K562 (cell line): ENCODE measurements around the gene PDCL3. TPM values are rescaled to one million over a fixed set of nuclear protein-coding genes. Genes with fewer than 3 reads are reported as not detected.

ENCODE experiments used
- ATAC-seq: fragments of 200-7000 bp; cut with Tn5 transposase; 3 replicates; pipeline ENCODE4 v1.9.1; 2020; ENCODE audit warnings: moderate library complexity
- BruUV-seq: library from RNA; stranded (reverse); fragments of 400-500 nt; replicated peaks from 2 replicates; lab custom pipeline; 2021; lab: Mats Ljungman, UMichigan
- CTCF ChIA-PET: fragments of 300-600 bp; formaldehyde crosslinking; extraction: SDS; loops from one replicate; lab custom pipeline; 2021; ENCODE audit warnings: low intra/inter-chr PET ratio; lab: Yijun Ruan, JAX
- POLR2A ChIA-PET: fragments of 300-600, 350-650 bp; sonication (Branson Sonifier 250); formaldehyde crosslinking; extraction: SDS; loops from one replicate; lab custom pipeline; 2021; ENCODE audit warnings: antibody characterized with exemption, inconsistent platforms; lab: Yijun Ruan, JAX
- DNase-seq, 4 experiments: peaks; one replicate each; pipeline versions ENCODE4 v3.0.0 to v3.0.0-alpha.2; 2011 to 2018; ENCODE audit warnings: low spot score in 3 of 4, mixed read lengths in 3 of 4; ENCODE audit errors: extremely low read depth in 1 of 4
- FAIRE-seq: peaks from 2 replicates; lab custom pipeline; 2011; peaks lifted over from hg19 to GRCh38; lab: Jason Lieb, UNC
- H2AFZ ChIP-seq: 2 replicates; pipeline ENCODE4 v1.6.0; 2011; ENCODE audit warnings: low read depth, low read length, control low read depth, inconsistent platforms
- H3K27ac ChIP-seq: fragments of 200-600 bp; 3 replicates; pipeline ENCODE4 v1.8.0; 2011; ENCODE audit warnings: low read depth, mild to moderate bottlenecking, control low read depth, inconsistent platforms, low read length, moderate library complexity, mixed read lengths; ENCODE audit errors: extremely low read depth
- H3K27me3 ChIP-seq, 2 experiments: fragments of 300-600 bp in 1 of 2; 2 replicates in 1 of 2; 3 replicates in 1 of 2; pipeline versions ENCODE4 v1.6.0 to v1.8.0; 2011; ENCODE audit warnings: inconsistent platforms in 2 of 2, low read length in 2 of 2, mild to moderate bottlenecking in 1 of 2, mixed read lengths in 1 of 2, moderate library complexity in 1 of 2; ENCODE audit not compliant: control insufficient read depth in 2 of 2, insufficient read depth in 2 of 2
- H3K36me3 ChIP-seq: fragments of 300-600 bp; 3 replicates; pipeline ENCODE4 v1.8.0; 2011; ENCODE audit warnings: mild to moderate bottlenecking, low read length, inconsistent platforms; ENCODE audit not compliant: control insufficient read depth, insufficient read depth
- H3K4me1 ChIP-seq, 2 experiments: fragments of 200-600 bp in 1 of 2; replicated peaks in 1 of 2; 2 replicates in 1 of 2; 3 replicates in 1 of 2; pipeline versions ENCODE4 v1.5.1 to v1.8.0; 2011; ENCODE audit warnings: inconsistent platforms in 2 of 2, low read length in 2 of 2, mild to moderate bottlenecking in 1 of 2, mixed read lengths in 1 of 2, moderate library complexity in 1 of 2; ENCODE audit not compliant: control insufficient read depth in 2 of 2, insufficient read depth in 2 of 2
- H3K4me2 ChIP-seq: 2 replicates; pipeline ENCODE4 v1.6.1; 2011; ENCODE audit warnings: low read length, control low read depth, inconsistent platforms, mixed read lengths; ENCODE audit not compliant: insufficient read depth
- H3K4me3 ChIP-seq: fragments of 200-600 bp; sonication (generic), shearing (Covaris generic); 2 replicates; pipeline ENCODE4 v1.5.1; 2016; ENCODE audit warnings: control low read depth, inconsistent platforms
- H3K79me2 ChIP-seq: fragments of 200-600 bp; 3 replicates; pipeline ENCODE4 v1.8.0; 2011; ENCODE audit warnings: low read length, inconsistent platforms; ENCODE audit not compliant: control insufficient read depth, insufficient read depth
- H3K9ac ChIP-seq, 2 experiments: 2 replicates each; pipeline versions ENCODE4 v1.6.0 to v1.6.1; 2011; ENCODE audit warnings: low read depth in 2 of 2, low read length in 2 of 2, control low read depth in 1 of 2, inconsistent platforms in 1 of 2, mild to moderate bottlenecking in 1 of 2, mixed read lengths in 1 of 2; ENCODE audit not compliant: insufficient read depth in 1 of 2
- H3K9me1 ChIP-seq: one replicate; pipeline ENCODE4 v1.6.0; 2011; ENCODE audit warnings: inconsistent platforms, mild to moderate bottlenecking, low read length, moderate library complexity; ENCODE audit not compliant: control insufficient read depth, insufficient read depth
- H3K9me3 ChIP-seq: replicated peaks from 2 replicates; pipeline ENCODE4 v1.5.1; 2011; ENCODE audit warnings: low read depth, low read length, inconsistent platforms; ENCODE audit not compliant: control insufficient read depth, insufficient read depth
- H4K20me1 ChIP-seq: replicated peaks from 2 replicates; pipeline ENCODE4 v1.6.1; 2011; ENCODE audit warnings: low read length, inconsistent platforms, mixed read lengths; ENCODE audit not compliant: control insufficient read depth, insufficient read depth
- FOSL1 ChIP-seq: fragments of 200-800 bp; sonication (Bioruptor generic); conservative IDR thresholded peaks from 2 replicates; pipeline ENCODE4 v1.6.1; 2016; ENCODE audit warnings: missing genetic modification characterization, missing compliant biosample characterization
- HSF4 ChIP-seq: fragments of 250-450 bp; sonication (Bioruptor Pico); IDR thresholded peaks from 2 replicates; pipeline ENCODE4 v2.1.2; 2022; ENCODE audit warnings: mild to moderate bottlenecking, moderate library complexity, borderline replicate concordance
- ZBTB2 ChIP-seq: fragments of 450-650 bp; IDR thresholded peaks from 2 replicates; pipeline ENCODE4 v1.6.1; 2016; ENCODE audit warnings: antibody characterized with exemption
- WGBS: fragments of 100-300 bp; shearing (Covaris generic); methylation state at CpG from one replicate; pipeline ENCODE4 v1.1.6; 2016; ENCODE audit warnings: low coverage, mixed read lengths; ENCODE audit not compliant: insufficient coverage; ENCODE audit errors: missing lambda C conversion rate; 5-methylcytosine and 5-hydroxymethylcytosine counted together
- in situ Hi-C: fragments of 300-500 bp; cut with MboI; formaldehyde crosslinking; loops from 4 replicates; pipeline ENCODE4 v1.15.0; 2018; ENCODE audit warnings: inconsistent platforms, mixed read lengths
- intact Hi-C: fragments of 100-400 bp; cut with micrococcal nuclease; formaldehyde crosslinking; loops from 2 replicates; pipeline ENCODE4 v1.14.2; 2022
- polyA plus RNA-seq, 8 experiments: library from polyadenylated mRNA; depleted of rRNA in 4 of 8; stranded (reverse) in 5 of 8; unstranded in 3 of 8; fragments of >200 nt; fragmentation: Nextera tagmentation in 2 of 8; fragmentation: Illumina TruSeq in 1 of 8; extraction: Ambion mirVana in 2 of 8; extraction: Trizol in 1 of 8; gene quantifications; 2 replicates each; pipeline versions ENCODE4 v1.2.1 to v1.2.3, GENCODE V29; 2011 to 2014; ENCODE audit warnings: inconsistent platforms in 1 of 8, missing spikeins in 1 of 8
- total RNA-seq, 7 experiments: library from RNA; depleted of rRNA in 6 of 7; stranded (reverse); fragments of >200 nt in 6 of 7; fragmentation: Illumina TruSeq in 2 of 7; extraction: Trizol in 2 of 7; gene quantifications; 2 replicates each; pipeline versions ENCODE4 v1.2.1 to v1.2.3, GENCODE V29; 2011 to 2021; ENCODE audit warnings: low replicate concordance in 1 of 7

PDCL3 gene
- total and polyA plus RNA-seq, 9 of the 15 experiments (the other 6 are each of a cell fraction or from before 2014, with no cell fraction given) = 16.6 to 76.7 (median 26.9) TPM

- no peak for TF ChIP-seq ZBTB2
Measured at GRCh38 chr2:100614455-100615000, 51.7 kb downstream of the PDCL3 start (continued).

- Histone ChIP-seq H3K4me1 (no peaks in the 10 kb centered on the region), H3K27ac (no peak overlapping the region), H4K20me1 (peaks cover 6% of the 10 kb centered on the region; the same call in 1 of the 2 replicates), H3K36me3 (no peaks in the 10 kb centered on the region), H3K9ac (no peak overlapping the region), H2AFZ (no peak overlapping the region), H3K9me1 (no peaks in the 10 kb centered on the region), H3K79me2 (no peaks in the 10 kb centered on the region), H3K9me3 (no peaks in the 10 kb centered on the region), H3K4me3 (no peak overlapping the region), H3K27me3 (peaks cover 7 to 50% of the 10 kb centered on the region in 2 experiments; a peak in 4 of 5 replicates), H3K4me2 (no peak overlapping the region)
- POLR2A ChIA-PET = interaction anchor here (1.0 kb wide), 1 partner anchor 11 kb away, joined by 3 read pairs; no protein-coding TSS in a partner anchor
- 2% methylated on average over 6 of the region's 6 CpGs for WGBS
- in situ Hi-C loops = loop anchor here (10.0 kb wide), 1 partner anchor 379 kb away; no protein-coding TSS in a partner anchor
- TF ChIP-seq HSF4 (CRISPR knock-in tag) = no peak
- TF ChIP-seq FOSL1 (tag) = peak; percentile 29; the same call in 1 of the 2 replicates
- CTCF ChIA-PET = no interaction called here
- FAIRE-seq (no peak), ATAC-seq (no peak), DNase-seq (no peak)
- intact Hi-C loops = loop anchor here (10.0 kb wide), 1 partner anchor 119 kb away; no protein-coding TSS in a partner anchor
- no TSS peak for BruUV-seq
Measured at GRCh38 chr2:100615471-100615870, 52.7 kb downstream of the PDCL3 start.
